GM21825 (cell line): ENCODE measurements around the gene EML3.
"Not testable (repeated sequence)": the region's sequence is repeated elsewhere in the genome, so short reads cannot be mapped to it uniquely, and the experiment has no call there.

Experiments
- ATAC-seq: cut with Tn5 transposase; IDR thresholded peaks from one replicate; pipeline ENCODE4 v1.9.1; 2021; ENCODE audit warnings: mild to moderate bottlenecking, moderate library complexity; ENCODE audit not compliant: unreplicated experiment

Gene EML3

DNA sequence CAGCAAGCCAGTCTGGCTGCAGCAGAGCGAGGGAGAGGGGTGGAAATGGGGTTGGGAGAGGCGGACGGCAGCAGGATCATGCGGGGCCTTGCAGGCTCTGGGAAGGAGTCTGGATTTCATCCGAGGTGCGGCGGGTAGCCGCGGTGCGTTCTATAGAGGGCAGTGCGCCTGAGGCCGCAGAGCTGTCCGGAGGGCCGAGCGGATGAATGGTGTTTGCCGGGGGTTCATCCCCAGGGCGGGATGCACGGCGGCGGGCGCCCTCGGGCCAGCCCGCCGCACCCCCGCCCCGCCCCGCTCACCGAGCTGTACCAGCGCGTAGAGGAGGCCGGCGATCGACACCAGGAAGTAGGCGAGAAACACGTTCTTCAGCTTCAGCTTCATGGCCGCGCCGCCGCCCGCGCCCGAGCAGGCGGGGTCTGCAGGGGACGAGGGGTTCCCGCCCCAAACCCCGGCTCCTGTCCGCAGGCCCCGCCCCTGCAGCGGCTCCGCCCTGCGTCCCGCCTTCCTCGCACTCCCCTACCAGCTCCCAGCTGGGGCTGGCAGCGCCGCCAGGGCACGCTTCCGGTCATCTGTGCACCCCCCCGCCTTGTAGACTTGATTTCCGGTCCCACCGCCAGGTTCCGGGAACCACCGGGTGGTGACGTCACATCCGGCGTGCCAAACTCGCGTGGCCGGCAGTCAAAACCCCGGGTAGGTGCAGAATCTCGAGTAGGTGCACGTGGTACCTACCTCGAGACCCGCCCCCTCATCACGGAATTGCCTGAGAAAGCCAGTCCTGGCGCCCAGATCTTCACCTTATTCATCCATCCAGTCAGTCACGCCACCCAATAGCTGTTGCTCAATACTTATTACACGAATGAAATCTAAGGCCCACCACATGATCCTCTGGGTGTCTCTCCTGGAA is 9.2 kb upstream of the EML3 start, which contains the start of gene B3GAT3:
Gene B3GAT3, minus strand, starts transcription at position 420 of the 904 bp plus-strand sequence. Its CDS starts 39 bp downstream, at position 381.
- ATAC-seq: peak; percentile 88

DNA sequence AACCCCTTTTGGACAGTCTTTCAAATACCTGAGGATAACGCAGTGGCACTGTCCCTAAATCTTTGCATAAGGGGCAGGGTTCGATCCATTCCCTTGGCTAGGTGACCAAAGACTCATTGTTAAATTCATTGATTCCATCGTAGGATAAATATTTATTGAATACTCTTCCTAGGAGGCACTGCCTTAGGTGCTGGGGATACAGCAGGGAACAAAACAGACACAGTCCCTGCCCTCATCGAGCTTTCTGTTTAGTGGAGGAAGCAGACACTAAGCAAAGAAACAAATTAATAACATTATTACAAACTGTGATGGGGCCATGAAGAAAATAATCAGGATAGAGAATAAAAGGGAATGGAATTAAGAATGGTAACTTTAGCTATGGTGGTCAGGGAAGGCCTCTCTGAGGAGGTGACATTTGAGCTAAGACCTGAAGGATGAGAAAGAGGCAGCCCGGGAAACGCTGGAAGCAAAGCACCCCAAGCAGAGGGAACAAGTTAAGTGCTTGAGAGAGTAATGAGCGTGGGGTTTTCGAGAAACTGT is 8.5 kb upstream of the EML3 start:
- ATAC-seq: no peak

DNA sequence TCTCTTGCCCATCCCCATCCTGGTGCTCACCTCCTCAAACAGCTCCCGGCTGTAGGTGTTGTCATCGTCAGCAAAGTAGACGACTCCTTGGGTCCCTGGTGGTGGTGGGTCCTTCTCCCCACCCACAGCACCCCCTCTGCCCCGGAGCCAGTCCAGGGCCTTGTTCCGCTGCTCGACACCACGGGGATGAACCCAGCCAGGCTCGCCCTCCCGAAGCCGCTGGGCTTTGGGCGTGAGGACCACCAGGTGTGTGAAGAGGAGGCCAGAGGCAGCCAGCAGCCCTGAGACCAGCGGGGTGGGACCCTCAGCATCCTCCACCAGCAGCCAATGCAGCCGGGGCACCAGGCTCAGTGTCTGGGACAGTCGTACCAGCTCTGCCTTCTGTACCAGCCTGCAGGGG is 4.4 kb upstream of the EML3 start:
- ATAC-seq: not testable (repeated sequence)

DNA sequence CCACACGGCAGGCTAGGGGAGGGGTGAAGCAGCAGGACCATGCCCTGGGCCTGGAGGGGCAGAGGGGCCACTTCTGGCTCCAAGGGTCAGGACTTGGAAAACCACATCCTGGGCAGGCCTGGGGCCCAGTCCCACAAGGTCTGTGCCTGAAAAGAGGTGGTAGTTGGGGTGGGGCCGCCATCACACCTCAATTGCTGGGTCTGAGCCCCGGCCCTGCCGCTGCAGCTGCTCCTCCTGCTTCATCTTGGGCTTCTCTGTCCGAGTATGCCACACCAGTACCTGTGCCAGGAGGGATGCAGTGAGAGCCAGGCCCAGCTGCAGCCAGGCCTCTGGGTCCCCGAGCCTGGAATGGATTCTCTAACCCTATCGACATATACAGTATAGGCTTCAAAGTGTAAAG is 2.9 kb upstream of the EML3 start:
- ATAC-seq: no peak

DNA sequence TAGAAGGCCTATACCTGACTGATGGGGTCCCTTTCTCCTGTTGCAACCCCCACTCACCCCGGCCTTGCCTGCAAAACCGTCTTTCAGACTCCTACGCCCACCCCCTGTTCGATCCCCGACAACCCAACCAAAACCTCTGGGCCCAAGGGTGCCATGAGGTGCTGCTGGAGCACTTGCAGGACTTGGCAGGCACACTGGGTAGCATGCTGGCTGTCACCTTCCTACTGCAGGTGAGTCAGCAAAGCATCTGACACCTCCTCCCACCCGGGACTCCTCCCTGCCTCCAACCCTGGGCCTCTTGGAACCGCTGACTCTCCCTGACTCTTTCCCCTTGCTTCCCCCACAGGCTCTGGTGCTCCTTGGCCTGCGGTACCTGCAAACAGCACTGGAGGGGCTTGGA is 1.7 kb upstream of the EML3 start:
- ATAC-seq: no peak

DNA sequence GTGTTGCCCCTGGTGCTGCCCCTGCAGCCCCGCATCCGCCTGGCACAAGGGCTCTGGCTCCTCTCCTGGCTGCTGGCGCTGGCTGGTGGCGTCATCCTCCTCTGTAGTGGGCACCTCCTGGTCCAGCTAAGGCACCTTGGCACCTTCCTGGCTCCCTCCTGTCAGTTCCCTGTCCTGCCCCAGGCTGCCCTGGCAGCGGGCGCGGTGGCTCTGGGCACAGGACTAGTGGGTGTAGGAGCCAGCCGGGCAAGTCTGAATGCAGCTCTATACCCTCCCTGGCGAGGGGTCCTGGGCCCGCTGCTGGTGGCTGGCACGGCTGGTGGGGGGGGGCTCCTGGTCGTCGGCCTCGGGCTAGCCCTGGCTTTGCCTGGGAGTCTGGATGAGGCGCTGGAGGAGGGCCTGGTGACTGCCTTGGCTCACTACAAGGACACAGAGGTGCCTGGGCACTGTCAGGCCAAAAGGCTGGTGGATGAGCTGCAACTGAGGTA is 760 bp upstream of the EML3 start:
- no peak for ATAC-seq

DNA sequence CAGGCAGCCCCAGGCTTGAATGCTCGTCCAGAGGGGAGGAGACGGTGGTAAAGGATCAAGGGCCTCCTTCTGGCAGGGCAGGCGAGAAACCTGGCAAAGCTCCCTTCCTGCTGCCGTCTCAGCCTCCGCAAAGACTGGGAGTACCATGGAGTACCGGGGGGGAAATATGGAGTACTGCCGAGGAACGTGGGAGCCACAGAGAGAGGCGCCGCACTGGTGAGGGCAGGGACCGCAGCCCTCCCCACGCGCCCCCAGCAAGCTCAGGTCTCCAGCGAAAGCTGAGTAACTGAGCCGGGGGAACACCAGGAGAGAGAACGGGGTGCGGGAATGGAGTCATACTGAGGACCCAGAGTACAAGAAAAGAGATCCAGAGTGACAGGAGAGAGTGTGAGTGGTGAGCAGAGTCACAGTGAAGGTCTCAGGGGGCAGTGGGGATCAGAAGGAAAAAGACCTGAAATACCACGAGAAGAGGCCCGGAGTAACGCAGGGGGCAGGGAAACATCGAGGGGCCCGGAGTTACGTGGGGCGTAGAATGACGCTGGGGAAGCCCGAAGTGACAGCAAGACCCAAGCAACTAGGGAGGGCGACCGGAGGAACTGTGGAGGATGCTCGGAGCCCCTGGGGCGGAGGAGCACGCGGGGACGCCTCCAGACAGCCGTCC is 740 bp downstream of the EML3 start:
- no peak for ATAC-seq

DNA sequence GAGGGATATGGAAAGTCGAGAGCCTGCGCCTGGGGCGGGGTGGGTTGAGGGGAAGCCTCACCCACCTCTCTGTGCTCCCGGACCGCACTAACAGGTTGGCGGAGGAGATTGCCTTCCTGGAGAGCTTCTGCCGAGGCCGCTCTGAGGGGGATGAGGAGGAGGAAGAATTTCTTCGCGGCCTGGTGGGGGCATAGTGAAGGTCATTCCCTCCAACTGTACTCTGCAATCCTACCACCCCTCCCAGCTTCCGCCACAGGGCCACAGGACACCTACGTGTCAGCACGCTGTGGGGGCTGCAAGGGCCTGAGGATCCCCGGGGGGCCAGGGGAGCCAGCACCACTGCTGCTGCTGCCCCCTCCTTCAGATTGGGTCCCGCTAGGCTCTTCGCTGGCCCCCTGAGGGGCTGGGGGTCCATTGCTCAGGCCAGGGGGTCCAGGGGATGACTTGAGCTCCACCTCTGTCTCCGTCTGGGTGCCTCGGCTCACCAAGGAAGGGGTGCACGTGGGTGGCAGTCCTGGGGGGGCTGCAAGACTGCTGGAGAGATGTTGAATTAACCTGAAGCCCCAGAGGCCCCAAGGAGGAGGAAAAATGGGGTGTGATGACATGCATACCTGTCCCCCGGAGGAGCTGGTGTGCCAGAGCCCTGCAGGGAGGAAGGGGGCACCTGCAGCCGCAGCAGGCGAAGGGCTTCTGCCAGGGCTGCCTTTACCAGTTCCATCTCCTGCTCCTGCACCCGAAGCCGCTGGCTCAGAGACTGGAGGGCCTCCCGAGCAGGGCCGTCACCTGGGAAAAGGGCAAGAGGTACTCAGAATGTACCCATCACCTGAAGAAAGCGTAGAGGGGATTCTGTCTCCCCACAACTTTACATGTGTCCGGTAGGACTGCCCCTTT is 1.5 kb downstream of the EML3 start:
- no peak for ATAC-seq

DNA sequence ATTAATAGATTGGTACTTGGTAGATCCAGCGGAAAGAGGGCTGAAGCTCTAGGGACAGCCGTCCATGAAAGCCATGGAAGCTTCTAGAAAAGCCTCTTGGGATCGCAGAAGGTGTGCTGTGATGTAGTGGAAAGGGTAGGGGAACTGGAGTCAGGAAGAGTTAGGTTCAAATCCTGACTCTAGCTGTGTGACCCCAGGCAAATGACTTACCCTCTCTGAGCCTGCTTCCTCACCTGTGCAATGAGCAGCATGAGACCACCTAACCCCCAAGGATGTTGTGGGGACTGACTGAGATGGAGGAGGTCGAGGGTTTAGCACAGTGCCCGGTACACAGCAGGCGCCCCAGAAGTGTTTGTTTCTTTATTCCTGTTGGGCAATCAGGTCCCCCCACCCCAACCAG is 2.2 kb downstream of the EML3 start:
- ATAC-seq: no peak

DNA sequence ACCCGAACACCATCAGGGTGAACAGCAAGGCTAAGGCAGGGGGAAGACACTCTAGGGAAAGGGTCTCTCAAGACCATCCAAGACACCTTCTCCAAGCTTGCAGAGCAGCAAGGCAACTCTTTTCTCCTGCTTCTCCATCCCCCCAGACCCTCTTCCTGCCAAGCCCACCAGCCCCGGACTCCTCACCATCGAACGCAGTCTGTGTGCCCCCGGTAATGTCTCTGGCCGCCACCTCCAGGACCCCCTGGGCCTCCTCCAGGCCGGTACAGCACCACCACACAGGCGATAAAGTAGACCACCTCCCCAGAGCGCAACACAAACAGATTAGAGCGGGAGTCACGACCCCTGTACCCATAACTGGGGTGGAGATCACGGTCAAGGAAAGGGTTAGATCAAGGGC is 3.8 kb downstream of the EML3 start:
- ATAC-seq: no peak

DNA sequence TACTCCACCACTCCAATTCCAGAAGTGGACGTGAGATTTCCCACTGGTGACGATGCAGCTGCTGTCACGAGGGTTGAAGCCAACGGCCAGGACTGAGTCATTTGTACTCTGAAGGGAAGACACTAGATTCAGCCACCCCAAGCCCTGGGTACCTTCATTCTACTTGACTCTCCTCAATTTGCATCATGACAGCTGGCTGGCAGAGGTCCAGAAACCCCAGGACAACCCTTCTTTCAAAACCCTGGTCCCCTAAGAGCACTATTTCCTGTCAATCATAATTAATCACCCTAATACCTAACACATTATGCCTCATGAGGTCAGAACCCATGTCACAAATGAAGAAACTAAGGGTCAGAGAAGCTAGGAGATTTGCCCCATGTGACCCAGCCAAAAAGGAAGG is 4.9 kb downstream of the EML3 start:
- no peak for ATAC-seq

DNA sequence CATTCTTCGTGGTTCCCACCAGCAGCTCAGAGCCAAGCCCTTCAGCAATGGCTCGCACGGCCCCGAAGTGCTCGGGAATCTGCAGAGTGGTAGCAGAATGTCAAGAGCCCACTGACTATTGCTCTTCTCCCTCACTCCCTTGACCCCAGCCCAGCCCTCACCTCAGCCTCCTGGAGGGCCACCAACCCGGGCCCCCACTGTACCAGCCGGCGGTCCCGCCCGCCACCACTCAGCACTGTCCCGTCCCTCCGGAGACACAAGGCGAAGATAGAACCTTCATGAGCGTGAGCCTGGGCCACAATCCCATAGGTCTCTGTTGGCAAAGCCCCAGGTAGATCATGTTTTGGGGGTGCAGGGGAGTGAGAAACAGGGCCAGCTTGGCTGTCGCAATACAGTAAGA is 6.7 kb downstream of the EML3 start:
- ATAC-seq: no peak

DNA sequence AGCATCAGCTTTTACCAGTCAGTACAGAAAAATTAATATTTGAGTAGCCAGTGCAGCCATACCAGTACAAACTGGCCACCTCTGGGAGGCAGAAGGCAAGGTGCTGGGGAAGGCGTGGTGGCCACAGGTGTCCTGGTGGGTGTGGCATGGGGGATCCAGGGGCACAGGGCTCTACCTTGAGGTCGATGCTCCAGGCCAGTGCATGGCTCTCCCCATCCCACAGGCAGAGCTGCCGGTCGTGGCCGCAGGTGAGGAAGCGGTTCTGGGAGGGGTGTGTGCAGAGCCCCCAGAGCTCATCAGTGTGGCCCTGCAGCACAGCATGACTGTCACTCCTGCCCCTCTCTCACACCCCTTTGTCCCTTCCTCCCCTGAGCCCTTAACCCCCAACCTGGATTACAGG is 7.1 kb downstream of the EML3 start:
- no peak for ATAC-seq

DNA sequence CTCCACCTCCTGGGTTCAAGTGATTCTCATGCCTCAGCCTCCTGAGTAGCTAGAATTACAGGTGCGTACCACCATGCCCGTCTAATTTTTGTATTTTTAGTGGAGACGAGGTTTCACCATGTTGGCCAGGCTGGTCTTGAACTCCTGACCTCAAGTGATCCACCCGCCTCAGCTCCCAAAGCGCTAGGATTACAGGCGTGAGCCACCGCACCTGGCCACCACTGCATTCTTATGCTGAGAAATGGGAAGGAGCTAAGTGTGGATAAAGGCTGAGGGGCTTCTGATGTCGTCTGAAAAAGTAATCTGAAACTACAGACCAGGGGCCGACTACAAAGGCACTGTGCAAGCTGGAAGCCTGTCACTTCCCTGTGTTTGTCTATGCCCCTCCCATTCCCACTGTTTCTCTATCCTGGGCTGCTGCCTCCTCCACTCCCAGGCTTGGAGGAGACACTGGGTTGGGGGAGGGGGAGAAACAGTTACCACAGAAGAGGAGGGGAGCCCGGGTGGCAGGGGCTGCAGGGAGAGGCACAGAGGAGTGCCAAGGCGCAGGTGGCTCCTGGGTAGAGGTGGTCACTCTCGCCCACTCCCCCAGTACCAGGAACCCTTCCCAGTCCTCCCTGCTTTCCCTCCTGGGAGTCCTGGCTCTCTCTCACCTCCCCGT is 8.0 kb downstream of the EML3 start:
- no peak for ATAC-seq

DNA sequence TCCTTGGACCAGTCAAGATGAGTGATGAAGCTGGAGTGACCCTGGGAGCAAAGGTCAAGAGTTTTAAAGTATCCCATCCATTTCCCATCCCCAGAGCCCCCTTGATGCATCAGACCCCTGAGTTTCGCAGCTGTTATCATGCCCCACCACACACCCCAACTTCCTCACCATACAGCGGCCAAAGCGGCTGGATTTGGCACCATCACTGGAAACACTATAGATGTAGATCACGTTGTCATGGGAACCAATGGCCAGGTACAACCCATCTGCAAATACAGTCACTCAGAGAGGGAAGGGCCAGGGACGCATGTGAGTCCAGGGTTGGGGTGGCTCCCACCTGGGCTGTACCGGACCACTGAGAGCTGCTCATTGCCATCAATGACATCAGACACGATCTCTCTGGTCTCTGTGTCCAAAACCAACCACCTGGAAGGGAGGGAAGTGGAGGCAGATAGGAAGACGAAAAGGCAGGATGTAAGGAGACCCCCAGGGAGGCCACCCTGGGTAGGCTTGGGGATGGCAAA is 8.7 kb downstream of the EML3 start:
- no peak for ATAC-seq

DNA sequence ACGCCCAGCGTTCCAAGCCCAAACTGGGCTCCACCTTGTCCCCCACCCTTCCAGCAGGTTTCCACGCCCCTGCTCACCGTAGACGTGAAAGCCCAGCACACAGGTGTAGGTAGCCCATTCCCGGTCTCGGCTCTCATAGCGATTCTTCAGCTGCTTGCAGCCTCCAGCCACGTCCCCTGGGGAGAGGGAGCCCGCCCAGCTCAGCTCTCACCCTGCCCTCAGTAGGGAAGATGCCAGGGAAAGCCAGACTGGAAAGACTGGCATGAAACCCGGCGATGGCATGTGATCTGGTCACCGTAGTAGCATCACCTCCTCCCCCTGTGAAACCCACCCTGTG is 9.5 kb downstream of the EML3 start:
- ATAC-seq: no peak

DNA sequence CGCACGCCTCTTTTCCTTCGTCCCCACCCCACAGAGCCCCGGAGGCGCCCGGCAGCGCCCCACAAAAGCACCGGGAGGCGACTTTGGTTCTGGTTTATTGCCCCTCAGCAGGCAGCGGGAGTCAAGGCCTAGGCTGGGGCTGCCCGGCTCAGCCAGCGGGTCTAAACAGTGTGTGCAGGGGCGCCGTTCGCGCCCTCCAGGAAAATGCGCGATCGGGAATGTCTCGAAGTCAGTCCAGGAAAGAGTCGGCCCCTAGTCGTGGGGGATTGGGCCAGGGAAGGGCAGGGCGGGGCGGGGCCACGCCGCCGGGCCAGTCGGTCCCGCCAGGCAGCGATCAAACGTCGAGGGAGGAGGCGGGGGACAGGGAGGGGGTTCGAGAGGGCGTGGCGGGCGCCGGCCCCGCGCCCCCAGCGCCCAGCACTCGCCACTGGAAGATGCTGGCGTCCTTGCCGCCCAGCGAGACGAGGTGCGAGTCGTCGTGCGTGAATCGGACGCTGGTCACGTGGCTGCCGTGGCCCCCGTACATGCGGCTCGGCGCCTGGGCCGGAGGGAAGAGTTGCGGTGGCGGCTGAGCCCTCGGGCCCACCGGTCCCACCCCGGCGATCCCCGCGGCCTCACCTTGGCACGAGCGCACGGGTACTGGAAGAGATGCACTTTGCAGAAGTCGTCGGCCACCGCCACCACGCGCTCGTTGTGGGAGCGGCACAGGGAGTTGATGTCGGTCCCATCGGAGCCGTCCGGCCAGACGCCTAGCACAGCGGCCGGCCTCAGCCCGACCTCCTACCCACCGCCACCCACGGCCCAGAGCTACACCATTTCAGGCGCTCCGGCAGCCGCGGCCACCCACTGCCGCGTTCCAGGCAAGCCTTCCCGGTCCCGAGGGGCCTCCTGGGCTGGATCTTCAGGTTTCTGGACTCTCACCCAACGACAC is 10.2 kb downstream of the EML3 start:
- ATAC-seq: no peak

DNA sequence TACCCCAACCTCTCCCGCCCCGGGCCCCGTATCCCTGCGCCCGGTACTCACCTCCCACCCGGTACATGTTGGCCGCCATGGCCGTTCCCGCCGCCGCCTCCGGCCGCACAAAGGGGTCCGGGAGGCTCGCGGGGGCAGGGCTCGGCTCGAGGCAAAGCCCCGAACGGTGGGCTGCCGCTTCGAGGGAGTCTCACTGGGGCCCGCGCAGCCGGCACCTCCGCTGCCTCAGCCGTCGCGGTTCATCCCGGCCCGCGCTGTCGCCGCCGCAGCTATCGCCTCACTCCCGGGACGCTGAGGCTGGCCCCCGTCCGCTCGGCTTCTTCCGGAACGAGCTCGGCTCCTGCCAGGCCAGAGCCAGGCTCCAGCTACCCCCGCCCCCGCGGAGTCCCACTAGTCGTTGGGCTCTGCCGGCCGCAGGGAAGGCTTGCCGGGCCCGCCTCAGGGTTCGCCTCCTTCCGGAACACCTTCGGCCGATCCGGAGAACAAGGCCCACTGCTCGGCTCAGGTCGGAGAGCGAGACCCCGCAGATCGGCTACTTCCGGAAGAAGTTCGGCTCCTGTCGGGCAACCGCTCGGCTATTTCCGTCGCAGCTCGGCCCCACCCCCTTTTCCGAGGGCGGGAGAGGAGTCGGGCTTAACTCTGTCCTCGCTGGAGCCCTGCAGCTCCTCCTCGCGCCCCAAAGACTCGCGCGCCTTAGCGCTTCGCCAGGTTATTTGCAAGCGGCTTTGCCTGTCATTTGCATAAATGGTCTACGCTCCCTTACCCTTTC is 11.0 kb downstream of the EML3 start, which contains the start of gene MTA2:
Gene MTA2, minus strand, starts transcription at position 494 of the 769 bp plus-strand sequence. Its CDS starts 415 bp downstream, at position 79.
- ATAC-seq: peak; percentile 62

DNA sequence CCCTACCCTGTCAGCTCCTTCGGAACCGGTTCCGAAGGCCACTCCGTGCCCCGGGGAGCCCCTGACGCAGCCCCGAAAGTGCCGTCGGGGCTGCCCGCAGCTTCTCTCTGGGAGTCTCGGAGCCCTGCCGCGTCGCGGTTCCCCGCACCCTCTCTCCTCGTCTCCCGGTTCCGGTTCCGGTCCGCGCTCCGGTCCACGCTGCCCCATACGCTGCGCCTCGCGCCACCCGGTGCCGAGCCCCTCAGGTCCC is 11.5 kb downstream of the EML3 start:
- no peak for ATAC-seq
